Measurements from ENCODE around the gene CNTNAP2.

DNA sequence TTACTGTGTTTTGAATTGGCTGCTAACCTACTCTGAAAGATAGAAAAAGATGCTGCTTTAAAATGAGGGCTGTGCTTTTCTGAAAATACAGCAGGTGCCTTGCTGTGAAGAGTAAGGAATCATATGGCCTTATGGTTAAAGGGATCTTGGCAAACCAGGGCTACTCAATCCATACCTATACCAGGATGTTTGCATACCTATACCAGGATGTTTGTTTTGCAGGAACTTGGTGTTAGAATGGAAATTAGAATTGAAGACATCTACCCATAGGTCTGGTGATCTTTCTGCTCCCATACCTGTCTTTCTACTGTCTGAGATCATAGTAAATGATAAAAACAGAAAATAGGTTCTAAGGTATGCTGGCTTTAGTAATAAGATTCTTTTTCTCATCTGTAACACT lies 2273.8 kb downstream of the CNTNAP2 start:
- TF ChIP-seq CTCF (IDR thresholded peaks at IDR 0.05) (no peak), POLR2A (IDR thresholded peaks at IDR 0.05) (no peak)
